CD4-positive, alpha-beta T cell treated with Interleukin-15 for 4 hours (primary cell): ENCODE results near the gene DPYSL3.

ENCODE experiments used
- DNase-seq: peaks from one replicate; pipeline ENCODE4 v3.0.0-alpha.2; 2020; ENCODE audit warnings: low spot score

Gene DPYSL3

DNA sequence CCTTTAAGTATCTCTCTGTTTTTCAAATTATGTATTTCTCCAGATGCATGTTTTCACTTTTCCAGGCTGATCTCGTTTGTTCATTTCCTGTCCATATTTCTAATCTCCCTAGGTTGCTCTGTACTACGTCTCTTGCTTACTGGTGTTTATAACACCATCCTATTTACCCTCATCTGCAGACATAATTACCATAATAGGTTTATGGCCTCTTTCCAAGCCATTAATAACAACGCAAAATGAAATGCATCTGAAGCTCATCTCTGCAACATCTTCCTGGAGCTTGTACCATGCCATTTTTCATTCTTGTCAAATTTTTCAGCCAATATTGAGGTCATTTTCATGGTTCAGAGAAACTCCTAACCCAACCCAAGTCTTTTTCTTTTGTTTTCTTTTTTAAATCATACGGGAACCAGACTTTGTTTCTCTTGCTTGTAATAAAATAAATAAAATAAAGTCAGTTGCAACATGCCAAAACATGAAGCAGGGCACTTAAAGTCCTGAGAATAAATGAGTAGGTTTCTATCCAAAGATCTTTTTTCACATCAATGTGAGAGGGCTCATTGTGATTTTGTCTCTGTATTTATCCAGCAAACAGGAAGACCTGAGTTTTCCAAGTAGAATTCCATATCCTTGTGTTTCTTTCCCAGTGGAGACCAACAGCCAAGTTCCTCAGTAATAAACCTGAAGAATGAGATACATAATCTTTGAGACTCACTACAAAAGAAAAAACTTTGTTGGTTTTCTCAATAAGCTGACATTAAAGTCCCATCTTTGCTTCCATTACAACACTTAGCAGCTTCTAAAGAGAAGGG, 37.0 kb downstream of the DPYSL3 start:
- no peak for DNase-seq

- no peak for DNase-seq
Measured at GRCh38 chr5:147467973-147468508, 41.8 kb downstream of the DPYSL3 start.

DNA sequence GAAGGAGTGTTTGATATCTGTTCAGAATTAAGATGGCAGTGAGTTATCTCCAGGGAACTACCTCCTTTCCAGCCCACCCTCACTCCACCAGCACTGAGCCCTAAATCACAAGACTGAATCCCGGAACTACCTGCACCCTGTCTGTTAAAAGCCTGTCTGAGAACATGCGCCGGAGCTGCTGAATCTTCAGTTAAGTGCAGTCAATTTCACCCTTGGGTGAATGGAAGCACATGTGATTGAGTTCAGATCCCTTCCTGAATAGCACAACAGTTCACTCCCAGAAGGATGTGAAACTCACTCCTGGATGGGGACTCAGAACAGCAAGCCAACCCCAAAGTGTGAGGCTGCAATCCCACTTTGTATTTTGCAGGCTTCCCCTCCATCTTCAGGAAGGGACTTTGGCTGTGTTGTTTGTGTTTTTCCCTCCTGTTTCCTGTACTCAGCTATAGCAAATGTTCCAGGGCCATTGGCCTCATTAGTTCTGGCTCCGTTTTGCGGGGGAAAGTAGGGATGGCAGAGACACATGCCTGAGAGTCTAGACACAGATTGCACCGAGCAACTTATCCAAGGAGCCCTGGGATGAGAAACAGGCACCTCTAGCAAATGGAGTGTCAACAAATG, 43.4 kb downstream of the DPYSL3 start:
- no peak for DNase-seq

- no peak for DNase-seq
Measured at GRCh38 chr5:147465747-147466146, 44.1 kb downstream of the DPYSL3 start.

DNA sequence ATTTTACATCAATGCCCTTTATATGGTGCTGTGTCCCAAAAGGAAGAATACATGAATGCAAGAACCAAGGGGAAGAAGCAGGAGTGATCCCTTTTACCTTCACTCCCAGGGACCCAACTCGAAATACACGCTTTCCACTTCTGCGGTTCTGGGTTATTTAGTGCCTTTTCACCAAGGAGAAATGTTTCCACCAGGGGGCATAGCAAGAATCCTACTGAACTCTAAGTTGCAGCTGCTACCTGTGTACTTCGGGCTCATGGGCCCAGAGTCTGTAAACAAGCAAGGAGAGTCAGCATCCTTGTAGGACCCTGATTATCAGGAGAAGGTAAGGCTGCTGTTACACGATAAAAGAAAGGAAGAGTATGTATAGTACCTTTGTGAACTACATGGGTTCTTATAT, 45.7 kb downstream of the DPYSL3 start:
- no peak for DNase-seq

- DNase-seq = no peak
Measured at GRCh38 chr5:147461915-147462314, 48.0 kb downstream of the DPYSL3 start.

- DNase-seq = no peak
Measured at GRCh38 chr5:147460380-147460779, 49.5 kb downstream of the DPYSL3 start.

DNA sequence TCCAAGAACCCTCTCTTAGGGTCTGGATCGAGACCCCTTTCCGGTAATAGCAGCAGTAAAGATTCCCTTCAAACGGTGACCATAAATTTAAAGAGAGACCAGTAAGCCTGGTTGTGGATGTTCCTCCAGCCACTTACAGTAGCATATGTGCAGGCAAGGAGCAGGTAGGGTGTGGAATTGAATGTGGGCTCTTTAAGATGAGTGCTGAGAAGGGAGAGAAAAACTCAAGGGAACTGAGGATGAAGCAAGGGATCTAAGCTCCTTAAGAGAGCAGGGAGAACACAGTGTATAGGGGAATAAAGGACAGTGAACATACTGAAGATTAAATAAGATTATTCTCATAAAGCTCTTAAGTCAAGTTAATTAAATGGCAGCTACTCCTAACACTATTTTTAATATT, 51.3 kb downstream of the DPYSL3 start:
- DNase-seq = no peak

DNA sequence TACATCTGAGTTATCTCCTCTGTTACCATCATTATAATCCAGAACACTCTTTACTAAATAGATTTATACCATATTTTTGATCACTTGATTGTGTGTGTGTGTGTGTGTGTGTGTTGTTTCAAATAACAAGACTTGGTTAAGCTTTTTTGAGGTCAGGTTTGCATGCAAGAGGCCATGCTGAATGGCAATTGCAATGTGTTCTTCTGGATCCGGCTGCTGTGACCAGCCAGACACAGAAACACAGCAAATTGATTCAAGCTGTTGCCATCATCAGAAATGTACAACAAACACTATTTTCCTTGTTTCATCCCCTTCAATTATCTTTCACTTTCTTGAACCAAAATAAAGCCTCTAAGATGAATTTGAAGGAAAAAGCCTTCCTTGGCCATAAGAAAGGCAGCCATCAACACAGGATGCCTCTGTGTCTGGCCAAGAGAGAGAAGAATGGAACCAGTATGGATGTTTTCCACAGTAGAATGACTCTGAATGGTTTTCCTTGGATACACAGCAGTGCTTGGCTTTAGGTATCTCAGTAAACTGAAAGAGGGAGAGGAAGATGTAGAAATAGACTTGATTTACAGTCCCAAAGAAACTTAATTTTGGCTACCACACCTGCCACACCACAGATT, 53.9 kb downstream of the DPYSL3 start:
- no peak for DNase-seq

- no peak for DNase-seq
Measured at GRCh38 chr5:147454996-147455677, 54.7 kb downstream of the DPYSL3 start.

DNA sequence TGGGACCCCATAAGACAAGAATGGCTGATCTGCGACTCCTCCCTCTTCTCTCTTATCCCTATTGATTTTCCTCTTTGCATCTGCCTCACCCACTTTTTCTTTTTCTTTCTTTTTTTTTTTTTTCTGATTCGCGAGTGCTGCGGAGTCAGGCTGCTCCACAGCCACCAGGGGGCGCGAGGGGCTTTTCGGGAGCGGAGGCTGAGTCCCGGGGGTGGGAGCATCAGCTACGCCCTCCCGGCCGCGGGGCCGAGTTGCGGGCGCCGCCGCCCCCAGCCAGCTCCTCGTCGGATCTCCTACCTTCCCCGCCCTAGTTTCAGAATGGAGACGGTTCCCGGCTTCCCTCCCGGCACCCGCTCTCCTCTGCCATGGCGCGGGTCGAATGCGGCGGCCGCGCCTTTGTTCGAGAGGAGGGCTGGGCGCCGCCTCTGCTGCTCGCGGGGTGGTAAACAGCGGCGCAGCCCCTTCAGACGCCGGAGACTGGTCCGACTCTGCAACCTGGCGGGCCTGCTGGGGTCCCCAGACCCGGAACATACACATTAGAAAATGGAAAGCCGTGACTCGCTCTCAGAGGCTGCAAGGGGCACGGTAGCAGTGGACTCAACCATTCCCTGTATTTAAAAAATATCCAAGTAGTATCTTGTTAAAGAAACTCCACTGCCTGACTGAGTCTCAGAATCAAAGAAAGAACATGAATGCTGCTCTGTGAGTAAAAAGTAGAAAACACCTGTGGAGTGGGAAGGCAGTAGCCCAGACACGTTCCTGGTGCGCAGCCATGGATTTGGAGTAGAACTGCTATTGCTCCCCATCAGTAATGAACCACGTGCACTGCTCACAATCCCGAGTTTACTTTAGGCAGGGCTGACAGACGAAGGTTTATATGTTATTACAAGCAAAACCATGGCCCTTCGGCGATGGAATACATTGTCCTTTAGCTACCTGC, 55.7 kb downstream of the DPYSL3 start:
- peak; percentile 56 for DNase-seq

- DNase-seq = no peak
Measured at GRCh38 chr5:147452165-147452811, 57.6 kb downstream of the DPYSL3 start.

- DNase-seq = no peak
Measured at GRCh38 chr5:147451193-147451592, 58.7 kb downstream of the DPYSL3 start.

DNA sequence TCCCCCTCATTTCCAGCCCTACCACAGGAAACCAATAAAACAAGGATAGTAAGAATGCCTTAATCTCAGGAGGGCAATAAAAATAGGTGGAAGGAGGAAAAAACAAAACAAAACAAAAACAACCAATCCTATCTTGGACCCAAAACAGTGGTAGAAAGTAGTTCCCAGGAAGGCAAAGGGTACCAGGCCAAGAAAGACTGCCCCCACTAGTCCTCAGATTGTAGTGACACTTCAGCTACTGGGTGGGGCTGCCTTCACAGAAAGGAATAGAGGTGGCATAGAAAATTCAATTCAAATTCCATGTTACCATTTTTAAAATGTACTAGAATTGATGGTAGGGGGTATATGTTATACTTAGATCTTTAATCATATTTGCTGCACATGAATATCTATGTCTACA, 59.3 kb downstream of the DPYSL3 start:
- no peak for DNase-seq

- DNase-seq = no peak
Measured at GRCh38 chr5:147448766-147449165, 61.1 kb downstream of the DPYSL3 start.

GRCh38 chr5:147446523-147446922, 63.3 kb downstream of the DPYSL3 start:
- DNase-seq = no peak

DNA sequence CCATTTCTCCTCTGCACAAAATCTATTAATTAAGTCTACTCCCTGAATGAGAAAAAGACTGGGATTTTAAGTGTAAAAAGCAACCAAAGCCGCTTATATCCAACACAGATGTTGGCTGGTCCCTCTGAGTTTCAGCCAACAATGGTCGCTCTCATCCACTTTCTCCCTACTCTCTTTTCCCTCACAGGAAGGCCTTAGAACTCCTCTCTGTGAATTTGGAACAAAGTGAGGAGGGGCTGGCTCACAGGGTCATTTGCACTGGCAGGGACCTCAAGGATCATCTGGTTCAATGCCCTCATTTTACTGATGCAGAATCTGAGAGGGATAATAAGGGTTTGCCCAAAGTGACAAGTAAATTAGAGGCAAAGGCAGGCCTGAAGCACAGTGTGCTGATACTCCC, 64.0 kb downstream of the DPYSL3 start:
- DNase-seq = no peak

DNA sequence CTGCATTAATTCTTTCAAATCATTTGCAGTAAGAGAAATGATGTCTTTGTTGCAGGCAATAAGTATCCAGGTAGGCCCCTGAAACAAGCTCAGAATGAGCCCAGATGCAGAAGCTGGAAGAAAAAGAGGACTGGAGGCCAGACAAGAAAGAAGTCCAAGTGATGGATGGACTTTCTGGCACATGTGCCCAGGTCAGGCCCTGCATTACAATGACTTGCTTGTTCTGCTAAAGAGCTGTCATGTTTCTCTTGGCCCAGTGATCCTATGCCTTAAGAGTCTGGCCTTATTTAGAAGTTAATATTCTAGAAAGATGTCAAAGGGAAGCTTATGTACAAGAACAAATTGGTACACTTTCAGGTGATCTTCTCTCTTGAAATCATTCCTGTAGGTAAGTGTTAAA, 64.8 kb downstream of the DPYSL3 start:
- no peak for DNase-seq

DNA sequence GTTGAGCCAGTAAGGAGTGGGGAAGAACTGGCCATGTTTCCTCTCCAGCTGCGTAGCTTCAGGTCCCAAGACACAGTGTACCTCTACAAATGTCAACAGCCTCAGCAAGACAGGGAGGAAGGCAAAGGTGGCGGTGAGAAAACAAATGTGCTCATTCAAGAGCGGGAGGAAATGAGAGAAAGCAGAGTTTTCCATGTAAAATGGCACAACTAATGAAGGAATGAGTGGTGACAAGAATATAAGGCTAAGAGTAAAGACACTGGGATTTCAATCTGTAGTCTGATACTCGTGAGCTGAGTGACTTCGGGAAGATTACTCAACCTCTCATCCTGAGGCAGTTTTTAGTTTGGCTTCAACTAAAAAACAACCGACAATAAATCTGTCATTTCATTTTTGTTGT, 67.6 kb downstream of the DPYSL3 start:
- no peak for DNase-seq

DNA sequence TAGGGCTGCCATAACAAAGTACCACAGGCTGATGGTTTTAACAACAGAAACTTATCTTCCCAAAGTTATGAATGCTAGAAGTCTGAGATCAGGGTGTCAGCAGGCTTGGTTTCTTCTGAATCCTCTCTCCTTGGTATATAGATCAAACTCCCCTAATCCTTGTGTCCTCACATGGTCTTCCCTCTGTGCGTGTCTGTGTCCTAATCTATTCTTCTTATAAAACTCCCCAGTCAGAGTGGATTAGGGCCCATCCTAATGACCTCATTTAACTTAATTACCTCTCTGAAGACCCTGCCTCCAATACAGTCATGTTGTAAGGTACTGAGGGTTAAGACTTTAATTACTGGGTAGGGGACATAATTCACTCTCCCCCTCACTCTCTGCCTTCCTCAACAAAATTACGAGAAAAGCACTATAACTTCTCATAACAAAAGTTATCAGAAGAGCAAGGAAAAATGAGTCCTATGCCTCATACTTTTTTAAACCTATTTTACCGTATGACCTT, 68.6 kb downstream of the DPYSL3 start:
- DNase-seq = no peak

GRCh38 chr5:147439254-147439653, 70.6 kb downstream of the DPYSL3 start:
- no peak for DNase-seq
